ENCODE results near the gene SFMBT2.

Gene SFMBT2

GRCh38 chr10:7424919-7425318 lies 14.1 kb upstream of the SFMBT2 start:
- DNase-seq: no peak

GRCh38 chr10:7424315-7424714 lies 13.5 kb upstream of the SFMBT2 start:
- no peak for DNase-seq

- DNase-seq: no peak
These were observed 12.7 kb upstream of the SFMBT2 start for GRCh38 chr10:7423521-7423920.

- DNase-seq: no peak
These were observed 10.7 kb upstream of the SFMBT2 start for GRCh38 chr10:7421526-7421925.

- no peak for DNase-seq
These were observed 9.2 kb upstream of the SFMBT2 start for GRCh38 chr10:7419998-7420397.

- no peak for DNase-seq
These were observed 7.0 kb upstream of the SFMBT2 start for GRCh38 chr10:7417807-7418206.

GRCh38 chr10:7417103-7417623 lies 6.3 kb upstream of the SFMBT2 start:
- DNase-seq: no peak

- no peak for DNase-seq
These were observed 3.9 kb upstream of the SFMBT2 start for GRCh38 chr10:7414766-7415165.

GRCh38 chr10:7412928-7413282 lies 2.1 kb upstream of the SFMBT2 start:
- DNase-seq: no peak

- no peak for DNase-seq
These were observed 1.5 kb upstream of the SFMBT2 start for GRCh38 chr10:7412237-7412927.

GRCh38 chr10:7411671-7412128 lies 866 bp upstream of the SFMBT2 start:
- no peak for DNase-seq

- no peak for DNase-seq
These were observed 453 bp downstream of the SFMBT2 start for GRCh38 chr10:7410301-7410861.

GRCh38 chr10:7409732-7410168 lies 1.1 kb downstream of the SFMBT2 start:
- no peak for DNase-seq

- no peak for DNase-seq
These were observed 1.6 kb downstream of the SFMBT2 start for GRCh38 chr10:7409045-7409731.

- peak; percentile 26 for DNase-seq
These were observed 2.4 kb downstream of the SFMBT2 start for GRCh38 chr10:7408291-7409044.

GRCh38 chr10:7407368-7408290 lies 3.2 kb downstream of the SFMBT2 start:
- peak; percentile 17 for DNase-seq

GRCh38 chr10:7406712-7407333 lies 4.0 kb downstream of the SFMBT2 start:
- DNase-seq: no peak

GRCh38 chr10:7405637-7406036 lies 5.2 kb downstream of the SFMBT2 start:
- DNase-seq: no peak

GRCh38 chr10:7403620-7404019 lies 7.2 kb downstream of the SFMBT2 start:
- no peak for DNase-seq

GRCh38 chr10:7401782-7402181 lies 9.1 kb downstream of the SFMBT2 start:
- no peak for DNase-seq

GRCh38 chr10:7401156-7401555 lies 9.7 kb downstream of the SFMBT2 start:
- DNase-seq: no peak
